Measurements from ENCODE around the gene MYH8.

DNA sequence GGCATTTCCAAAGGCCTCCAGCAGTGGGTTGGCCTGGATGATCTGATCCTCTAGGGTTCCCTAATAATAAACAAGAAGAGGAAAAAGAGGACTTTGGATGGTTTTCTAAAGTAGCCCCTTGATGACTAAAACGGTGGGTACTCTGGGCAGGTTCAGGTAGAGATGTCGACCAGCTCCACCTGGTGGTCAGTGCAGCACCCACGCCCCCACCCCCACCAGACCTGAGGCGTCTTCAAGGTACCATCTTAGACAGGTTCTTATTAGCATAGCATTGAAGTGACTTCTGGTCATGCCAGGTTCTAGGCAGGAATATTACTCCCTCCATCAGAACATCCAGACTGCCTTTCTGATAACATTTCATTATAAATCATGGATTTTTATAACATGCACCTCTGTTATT, 64.0 kb downstream of the MYH8 start:
- TF ChIP-seq CTCF (conservative IDR thresholded peaks at IDR 0.05) (peak; percentile 82), ZFX (IDR thresholded peaks at IDR 0.05) (no peak)
